CD1c-positive myeloid dendritic cell (primary cell): ENCODE results near the gene SCARB1.

Experiments used
- DNase-seq: peaks from one replicate; pipeline ENCODE4 v3.0.0-alpha.2; 2016; ENCODE audit errors: extremely low spot score

Gene SCARB1

GRCh38 chr12:124774462-124775167, 89.0 kb downstream of the SCARB1 start:
- peak; percentile 87 for DNase-seq

GRCh38 chr12:124774054-124774461, 89.6 kb downstream of the SCARB1 start:
- peak; percentile 91 for DNase-seq

- no peak for DNase-seq
These were observed 91.1 kb downstream of the SCARB1 start for GRCh38 chr12:124772289-124773170.

GRCh38 chr12:124771462-124772288, 92.0 kb downstream of the SCARB1 start:
- DNase-seq = peak; percentile 89

GRCh38 chr12:124770728-124771127, 92.9 kb downstream of the SCARB1 start:
- no peak for DNase-seq

GRCh38 chr12:124769881-124770512, 93.7 kb downstream of the SCARB1 start:
- DNase-seq = no peak

- no peak for DNase-seq
These were observed 94.5 kb downstream of the SCARB1 start for GRCh38 chr12:124769163-124769530.

- no peak for DNase-seq
These were observed 95.1 kb downstream of the SCARB1 start for GRCh38 chr12:124768452-124769162.

- DNase-seq = peak; percentile 86
These were observed 96.4 kb downstream of the SCARB1 start for GRCh38 chr12:124767066-124767821.

GRCh38 chr12:124766727-124767065, 97.0 kb downstream of the SCARB1 start:
- DNase-seq = no peak

- DNase-seq = no peak
These were observed 97.8 kb downstream of the SCARB1 start for GRCh38 chr12:124765581-124766489.

- DNase-seq = no peak
These were observed 98.6 kb downstream of the SCARB1 start for GRCh38 chr12:124764870-124765580.

GRCh38 chr12:124764451-124764850, 99.2 kb downstream of the SCARB1 start:
- peak; percentile 74 for DNase-seq

GRCh38 chr12:124763594-124763979, 100.1 kb downstream of the SCARB1 start:
- no peak for DNase-seq

GRCh38 chr12:124762791-124763593, 100.7 kb downstream of the SCARB1 start:
- no peak for DNase-seq

GRCh38 chr12:124762384-124762783, 101.3 kb downstream of the SCARB1 start:
- DNase-seq = no peak

GRCh38 chr12:124761871-124762270, 101.8 kb downstream of the SCARB1 start:
- peak; percentile 41 for DNase-seq

- DNase-seq = no peak
These were observed 102.6 kb downstream of the SCARB1 start for GRCh38 chr12:124761056-124761455.
